Dermis blood vessel endothelial cell (primary cell): ENCODE measurements around the gene HDC. TPM values are rescaled to one million over a fixed set of nuclear protein-coding genes. Genes with fewer than 3 reads are reported as not detected.

Source experiments
- DNase-seq: peaks from one replicate; pipeline ENCODE4 v3.0.0; 2010
- total RNA-seq: library from RNA; depleted of rRNA; stranded (reverse); fragments of >200 nt; gene quantifications from 2 replicates; pipeline ENCODE4 v1.2.3, GENCODE V29; 2014

The HDC gene
- total RNA-seq, 1 donor from 2014 or later: not detected

DNA sequence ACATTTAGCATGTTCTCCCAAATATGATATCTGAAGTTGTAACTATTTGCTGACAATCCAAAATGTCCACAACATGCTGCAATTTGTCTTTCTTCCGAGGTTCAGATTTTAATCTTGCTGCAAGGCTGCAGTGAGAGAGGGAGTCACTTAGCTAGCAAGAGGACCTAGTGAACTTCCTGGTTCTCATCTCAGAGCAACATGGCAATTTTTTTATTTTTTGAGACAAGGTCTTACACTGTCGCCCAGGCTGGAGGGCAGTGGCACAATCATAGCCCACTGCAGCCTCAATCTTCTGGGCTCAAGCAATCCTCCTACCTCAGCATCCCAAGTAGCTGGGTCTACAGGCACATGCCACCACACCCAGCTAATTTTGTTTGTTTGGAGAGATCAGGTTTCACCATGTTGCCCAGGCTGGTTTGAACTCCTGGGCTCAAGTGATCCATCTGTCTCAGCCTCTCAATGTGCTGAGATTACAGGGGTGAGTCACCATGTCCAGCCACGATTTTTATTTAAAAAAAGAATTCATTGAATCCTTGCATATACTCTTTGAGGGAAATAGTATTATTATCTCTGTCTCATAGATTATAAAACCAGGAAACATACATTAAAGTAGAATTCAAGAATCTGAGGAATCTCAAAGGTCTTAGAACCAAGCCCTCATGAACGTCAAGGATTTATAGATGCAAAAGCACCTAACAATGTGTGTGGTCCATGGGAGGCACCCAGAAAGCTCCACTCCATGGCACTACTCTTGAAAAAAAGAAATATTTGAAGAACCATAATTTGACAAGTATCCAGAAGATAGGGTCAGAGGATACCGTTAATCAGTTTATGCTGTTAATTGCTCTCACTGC is 9.1 kb downstream of the HDC start:
- no peak for DNase-seq

DNA sequence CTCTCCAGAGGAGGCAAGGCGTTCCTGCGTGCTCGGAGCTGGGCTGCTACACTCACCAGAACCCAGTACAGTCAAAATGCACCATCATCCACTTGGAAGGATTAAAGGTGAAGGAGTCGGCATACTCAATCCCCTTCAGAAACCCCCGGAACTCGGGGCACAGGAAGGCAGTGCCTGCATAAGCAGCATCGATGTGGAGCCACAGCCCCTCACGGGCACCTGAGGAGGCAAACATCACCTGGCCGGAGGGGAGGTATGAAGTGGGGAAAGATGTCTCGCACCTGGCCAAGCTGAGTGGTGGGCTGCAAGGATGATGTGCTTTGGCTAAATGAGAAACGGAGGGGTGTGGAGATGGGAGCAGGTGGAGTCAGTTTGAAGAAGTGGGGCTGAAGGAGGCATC is 13.0 kb downstream of the HDC start:
- no peak for DNase-seq

DNA sequence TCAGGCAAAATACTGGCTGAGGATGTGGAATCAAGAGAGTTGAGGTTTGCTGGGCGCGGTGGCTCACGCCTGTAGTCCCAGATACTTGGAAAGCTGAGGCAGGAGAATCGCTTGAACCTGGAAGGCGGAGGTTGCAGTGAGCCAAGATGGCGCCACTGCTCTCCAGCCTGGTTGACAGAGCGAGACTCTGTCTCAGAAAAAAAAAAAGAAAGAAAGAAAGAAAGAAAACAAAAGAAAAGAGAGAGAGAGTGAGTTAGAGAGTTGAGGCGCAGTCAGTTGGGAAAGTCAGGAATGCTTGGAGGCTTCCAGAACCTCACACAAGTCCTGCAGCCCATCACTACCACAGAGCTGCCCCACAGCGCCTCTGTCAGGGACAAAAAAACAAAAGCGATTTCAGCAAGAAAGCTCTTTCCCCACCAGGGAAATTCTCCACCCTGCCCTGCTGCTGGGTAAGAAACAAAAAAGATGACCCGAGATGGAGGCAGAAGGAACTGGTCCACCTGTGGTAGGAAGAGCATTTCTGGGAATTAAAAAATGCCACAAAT is 13.8 kb downstream of the HDC start:
- no peak for DNase-seq

DNA sequence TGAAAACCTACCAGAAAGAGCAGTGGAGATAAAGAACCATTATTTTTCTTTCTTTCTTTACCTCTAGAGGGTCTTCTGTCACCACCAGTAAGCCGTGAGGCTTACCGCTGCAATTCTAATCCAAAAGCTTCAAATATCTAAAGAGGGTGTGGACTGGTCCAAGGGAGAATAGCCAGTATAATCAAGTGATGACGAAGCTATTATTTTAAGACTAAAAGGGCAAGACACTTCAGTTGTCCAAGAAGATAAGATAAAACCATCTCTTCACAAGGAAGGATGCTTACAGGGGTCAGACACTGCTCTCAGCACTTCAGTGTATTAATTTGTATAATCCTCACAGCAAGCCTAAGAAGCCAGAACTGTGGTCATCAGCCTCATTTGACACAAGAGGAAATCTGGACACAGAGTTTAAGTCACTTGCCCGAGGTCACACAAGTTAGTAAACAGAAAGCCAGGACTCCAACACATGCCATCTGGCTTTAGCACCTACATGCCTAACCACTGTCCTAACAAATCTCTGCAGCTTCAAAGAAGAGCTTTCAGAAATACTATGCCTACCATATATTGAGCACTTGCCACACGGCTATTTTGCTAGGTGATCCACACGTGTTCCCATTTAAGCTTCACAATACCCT is 14.6 kb downstream of the HDC start:
- DNase-seq: no peak

DNA sequence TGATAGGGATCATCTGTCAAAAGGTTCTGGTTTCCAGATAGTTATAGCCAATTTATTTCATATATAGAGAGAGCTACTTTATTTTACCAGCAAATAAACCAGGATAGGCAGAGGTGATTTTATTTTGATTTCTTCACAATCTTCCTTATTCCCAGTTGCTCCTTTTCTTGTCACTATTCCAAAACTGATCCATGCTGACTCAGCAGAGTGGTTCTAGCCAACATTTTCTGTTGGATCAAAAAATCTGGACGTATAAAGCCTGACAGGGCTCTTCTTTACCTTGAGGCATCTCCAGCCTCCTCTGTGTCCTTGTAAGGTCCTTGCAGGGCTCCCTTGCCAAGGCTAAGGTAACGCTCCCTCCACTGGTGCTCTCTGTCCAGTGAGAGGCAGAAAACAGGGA is 15.8 kb downstream of the HDC start:
- no peak for DNase-seq

DNA sequence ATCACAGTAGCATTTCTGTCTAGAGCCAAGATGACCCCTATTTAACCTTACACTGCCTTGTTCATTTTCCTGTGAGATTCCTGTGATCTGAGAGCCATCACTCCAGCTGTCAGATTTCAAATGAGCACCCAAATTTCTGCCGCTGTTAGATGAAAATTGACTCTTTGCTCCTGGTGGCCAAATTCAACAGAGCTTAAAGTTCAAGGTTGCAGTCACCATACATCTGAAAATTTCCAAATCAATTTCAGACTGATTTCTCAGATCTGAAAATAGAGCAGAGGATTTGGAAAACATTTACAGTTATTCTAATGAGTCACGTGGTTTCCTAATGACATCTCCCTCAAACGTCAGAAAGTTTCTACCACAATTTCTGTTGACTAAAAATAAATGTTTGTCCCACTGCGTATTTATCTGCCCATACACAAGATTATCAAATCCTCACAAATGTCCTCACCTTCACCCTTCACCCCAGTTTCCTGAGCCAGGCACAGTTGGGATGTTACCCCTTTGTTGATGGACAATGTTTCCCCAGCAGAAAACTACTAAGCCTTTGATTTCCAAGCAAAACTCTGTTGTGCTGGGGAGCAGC is 16.4 kb downstream of the HDC start:
- no peak for DNase-seq

DNA sequence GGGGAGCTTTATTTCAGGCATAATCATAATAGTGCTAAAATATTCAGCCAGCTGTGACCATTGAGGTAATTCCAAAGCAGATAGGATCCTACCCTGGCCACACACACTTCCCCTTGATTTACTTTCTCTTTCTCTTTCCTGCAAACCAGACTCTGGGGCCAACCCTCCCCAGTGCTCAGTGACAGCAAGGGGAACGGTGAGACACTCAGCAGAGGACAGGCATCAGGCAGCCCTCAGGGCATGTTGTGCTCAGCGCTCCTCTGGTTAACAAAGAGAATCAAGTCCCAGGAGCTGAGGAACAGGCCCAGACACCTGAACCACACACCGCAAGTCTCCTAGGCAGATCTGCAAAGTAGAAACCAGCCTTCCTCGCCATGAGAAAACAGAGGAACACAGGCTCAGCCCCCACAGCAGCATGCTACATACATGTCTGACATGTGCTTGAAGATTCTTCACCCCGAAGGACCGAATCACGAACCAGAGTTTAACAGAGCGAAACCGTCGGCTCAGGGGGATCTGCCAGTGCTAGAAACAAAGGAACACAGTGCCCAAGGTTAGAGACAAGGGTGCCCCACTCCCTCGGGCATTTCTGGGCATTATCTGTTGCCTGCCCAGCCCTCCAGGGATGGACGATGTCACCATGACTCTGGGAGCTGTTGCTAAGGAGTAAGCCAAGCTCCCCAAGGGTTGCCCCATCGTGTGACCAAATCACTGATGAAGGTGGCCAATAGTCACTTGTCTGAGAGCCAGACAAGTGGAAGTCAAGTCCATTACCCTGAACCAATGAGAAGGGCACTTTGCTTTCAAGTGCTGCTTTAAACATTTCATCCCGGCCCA is 17.5 kb downstream of the HDC start:
- DNase-seq: no peak

DNA sequence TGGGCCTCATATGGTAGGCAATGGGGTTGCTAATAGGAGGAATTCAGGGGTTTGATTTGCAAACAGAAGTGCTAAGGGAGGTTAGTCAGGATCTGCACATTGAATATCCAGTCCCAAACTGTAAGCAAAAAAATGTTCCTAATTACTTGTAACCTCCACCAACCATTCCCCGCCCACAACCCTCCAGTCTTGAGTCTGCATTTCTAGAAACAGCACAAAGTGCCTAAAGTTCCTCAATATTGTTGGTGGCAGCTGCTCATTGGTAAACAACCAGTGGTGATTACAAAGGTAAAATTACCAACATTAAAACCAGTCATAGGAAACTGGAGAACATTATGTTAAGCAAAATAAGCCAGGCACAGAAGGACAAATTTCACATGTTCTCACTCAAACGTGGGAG is 18.9 kb downstream of the HDC start:
- no peak for DNase-seq

DNA sequence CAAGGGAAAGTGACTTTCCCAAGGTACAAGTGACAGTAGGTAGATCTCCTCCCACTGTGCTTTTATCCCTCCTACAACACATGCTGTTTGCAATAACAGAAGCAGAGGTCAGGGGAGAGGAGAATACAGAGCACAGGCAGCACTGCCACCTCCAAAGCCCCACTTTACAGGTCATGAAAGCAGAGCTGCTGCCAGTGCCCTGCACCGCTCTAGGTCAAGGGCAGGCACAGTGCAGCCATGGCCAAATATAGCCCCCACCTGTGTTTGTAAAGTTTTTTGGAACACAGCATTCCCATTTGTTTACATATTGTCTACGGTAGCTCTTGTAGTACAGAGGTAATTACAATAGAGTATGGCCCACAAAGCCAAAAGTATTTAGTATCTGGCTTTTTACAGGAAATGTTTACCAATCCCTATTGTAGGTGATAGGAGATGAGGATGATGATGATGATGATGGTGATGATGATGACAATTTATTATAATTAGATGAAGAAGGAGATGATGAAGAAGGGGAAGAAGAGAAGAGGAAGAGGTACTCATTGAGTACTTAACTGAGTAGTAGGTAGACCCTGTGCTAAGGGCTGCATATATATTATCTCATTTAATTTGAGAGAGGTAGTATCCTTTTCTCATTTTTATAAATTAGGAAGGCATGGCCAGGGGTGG is 20.4 kb downstream of the HDC start:
- DNase-seq: no peak

DNA sequence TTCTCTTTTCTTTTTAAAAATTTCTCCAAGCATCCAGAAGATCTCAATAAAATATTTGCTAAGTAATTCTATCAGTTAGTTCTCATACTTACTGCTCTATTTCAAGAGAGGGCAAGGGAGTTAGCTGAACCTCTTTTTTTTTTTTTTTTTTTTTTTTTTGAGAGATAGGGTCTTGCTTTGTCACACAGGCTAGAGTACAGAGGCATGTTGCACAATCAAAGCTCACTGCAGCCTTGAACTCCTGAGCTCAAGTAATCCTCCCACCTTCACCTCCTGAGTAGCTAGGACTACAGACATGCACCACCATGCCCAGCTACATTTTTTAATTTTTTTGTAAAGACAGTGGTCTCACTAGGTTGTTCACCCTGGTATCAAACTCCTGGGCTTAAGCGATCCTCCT is 21.4 kb downstream of the HDC start:
- no peak for DNase-seq

DNA sequence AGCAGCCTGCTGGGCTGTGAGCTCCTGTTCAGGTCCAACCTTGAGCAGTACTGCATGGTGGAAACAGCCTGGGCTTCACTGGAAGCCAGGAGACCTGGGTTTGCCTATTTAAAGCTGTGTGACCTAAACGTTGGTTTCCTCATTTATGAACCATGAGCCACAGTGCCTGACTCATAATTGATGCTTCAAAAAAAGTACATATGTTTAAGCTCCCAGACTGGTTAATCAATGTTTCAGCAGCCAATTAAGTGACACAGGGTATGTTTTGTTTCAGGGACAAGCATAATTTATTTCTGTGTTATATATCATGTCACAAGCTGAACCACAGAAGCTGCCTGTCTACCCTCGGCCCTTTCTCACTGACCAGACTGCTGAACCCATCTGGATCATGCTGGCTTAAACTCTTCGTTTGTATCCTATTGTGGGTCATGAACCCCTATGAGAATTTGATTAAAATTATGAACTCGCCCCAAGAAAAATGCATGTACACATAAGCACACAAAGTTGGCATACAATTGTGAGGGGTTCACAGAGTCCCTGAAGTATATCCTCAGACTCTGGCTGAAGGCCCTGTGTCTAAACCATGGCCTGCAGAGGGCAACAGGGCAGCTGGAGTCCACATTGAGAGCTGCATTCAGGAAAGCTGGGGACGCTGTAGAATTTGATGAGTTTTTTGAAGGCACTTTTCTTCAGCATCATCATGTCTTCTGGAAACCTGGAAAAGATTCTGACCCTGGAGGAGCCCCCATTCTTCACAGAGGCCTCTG is 23.7 kb downstream of the HDC start:
- no peak for DNase-seq

DNA sequence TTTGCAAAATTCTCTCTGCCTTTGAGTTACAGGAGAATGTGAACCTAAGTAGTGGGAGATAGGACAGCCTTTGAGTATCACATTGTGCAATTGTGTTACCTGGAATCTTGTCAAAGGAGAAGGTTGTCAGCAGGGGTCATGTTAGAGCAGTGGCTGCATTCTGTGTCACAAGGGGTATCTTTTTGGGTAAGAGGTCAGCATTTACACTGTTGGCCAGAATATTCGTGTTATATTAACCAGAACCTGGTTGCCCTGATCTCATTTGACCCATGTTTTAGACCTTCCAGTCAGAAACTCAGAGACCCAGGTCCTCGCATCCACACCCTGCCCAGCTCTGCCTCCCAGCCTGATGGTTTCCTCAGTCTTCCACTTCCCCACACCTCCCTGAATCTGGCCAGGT is 27.3 kb downstream of the HDC start:
- no peak for DNase-seq

DNA sequence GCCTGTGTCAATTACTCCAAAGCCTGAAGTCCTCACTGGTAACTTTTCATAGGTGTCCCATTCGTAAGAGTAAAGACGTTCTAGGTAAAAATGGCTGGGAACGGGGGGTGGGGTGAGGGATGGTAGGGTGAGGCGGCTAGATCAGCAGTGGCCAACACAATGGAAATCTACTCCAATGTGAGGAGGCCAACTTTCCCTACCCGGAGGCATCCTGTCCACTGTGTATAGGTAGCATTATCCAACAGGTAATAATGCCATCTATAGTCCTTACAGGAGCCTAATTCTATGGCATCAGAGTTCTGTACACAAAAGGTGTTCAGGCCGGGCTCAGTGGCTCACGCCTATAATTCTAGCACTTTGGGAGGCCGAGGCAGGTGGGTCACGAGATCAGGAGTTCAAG is 29.1 kb downstream of the HDC start:
- no peak for DNase-seq

DNA sequence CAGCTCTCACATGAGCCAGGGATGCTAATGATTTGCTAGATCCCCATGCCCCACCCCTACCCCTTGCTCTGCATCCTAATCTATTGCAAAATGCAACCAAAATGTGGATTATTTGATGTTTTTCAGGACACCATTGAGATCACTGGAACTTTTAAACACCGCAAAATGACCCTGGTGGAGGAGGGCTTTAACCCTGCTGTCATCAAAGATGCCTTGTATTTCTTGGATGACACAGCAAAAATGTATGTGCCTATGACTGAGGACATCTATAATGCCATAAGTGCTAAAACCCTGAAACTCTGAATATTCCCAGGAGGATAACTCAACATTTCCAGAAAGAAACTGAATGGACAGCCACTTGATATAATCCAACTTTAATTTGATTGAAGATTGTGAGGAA is 29.7 kb downstream of the HDC start:
- no peak for DNase-seq

DNA sequence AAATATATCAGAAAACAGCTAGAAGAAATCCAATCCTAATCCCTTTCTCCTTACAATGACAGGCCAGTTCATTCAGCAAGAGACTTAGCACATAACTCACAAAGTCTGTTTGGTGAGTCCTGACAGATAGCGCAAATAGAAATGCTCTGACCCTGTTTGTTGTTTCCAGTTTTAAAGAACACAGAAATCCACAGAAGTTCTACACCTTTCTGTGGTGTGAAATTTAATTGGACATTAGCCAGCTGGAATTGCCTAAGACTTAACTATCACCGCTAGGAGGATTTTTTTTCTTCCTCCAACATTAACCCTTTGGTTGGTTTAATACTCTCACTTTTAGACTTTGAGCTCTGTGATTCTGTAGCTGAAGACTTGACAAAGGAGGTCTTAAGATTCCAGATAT is 30.8 kb downstream of the HDC start:
- no peak for DNase-seq

DNA sequence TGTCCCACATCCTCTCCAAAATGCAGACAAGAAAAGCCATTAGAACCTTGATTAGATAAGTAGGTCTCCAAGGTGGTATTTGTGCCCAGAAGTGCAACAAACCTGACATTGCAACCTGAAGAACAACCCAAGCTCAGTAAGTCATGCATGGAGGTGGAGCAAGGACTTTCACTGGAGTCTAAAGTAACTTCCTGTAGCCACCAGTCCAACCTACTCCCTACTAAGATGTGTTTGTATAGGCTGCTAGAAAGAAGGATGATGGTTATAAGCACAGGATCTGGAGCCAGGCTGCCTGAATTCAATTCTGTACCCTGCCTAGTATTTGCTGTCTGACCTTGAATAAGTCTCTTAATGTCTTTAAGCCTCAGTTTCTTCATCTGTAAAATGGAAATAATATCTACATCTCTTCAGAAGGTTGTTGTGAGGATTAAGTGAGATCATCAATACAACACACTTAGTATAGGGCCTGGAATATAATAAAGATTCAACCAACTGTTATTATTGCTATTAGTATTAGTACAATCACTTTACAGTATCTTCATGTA is 32.3 kb downstream of the HDC start:
- DNase-seq: no peak

DNA sequence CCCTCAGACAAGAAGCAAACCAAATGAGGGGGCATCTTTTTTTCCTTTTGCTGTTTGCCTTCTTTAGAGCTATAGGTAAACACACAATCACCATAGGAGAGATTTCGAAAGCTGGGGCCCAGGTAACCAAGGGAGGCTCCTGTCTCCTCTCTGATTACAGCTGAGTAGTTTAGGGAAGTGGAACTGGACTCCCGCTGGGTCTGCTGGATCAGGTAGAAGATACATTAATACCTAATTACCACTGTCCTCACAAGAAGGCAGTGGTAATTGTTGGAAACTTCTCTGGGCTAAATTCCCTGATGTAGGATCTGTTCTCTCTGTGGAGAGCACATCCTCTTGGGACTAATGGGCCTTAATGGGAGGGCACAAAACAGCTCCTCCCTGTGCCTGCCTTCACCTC is 32.7 kb downstream of the HDC start:
- DNase-seq: no peak

DNA sequence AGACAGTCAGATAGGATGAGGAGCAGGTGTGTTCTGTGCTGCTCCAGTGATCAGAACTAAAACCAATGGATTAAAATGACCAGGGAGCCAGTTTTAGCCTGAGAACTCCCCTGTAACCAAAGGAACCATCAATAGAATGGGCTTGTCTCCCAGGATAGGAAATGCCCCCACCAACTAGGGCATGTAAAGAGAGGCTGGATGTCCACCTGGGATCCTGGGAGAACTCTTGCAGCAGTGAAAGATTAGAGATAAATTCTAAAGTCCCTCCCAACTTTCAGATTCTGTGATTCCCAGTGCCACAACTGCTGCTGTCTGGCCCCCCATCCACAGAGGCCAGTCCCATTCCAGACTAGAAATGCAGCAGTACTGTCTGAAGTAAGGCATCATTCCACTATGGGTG is 33.8 kb downstream of the HDC start:
- DNase-seq: no peak

DNA sequence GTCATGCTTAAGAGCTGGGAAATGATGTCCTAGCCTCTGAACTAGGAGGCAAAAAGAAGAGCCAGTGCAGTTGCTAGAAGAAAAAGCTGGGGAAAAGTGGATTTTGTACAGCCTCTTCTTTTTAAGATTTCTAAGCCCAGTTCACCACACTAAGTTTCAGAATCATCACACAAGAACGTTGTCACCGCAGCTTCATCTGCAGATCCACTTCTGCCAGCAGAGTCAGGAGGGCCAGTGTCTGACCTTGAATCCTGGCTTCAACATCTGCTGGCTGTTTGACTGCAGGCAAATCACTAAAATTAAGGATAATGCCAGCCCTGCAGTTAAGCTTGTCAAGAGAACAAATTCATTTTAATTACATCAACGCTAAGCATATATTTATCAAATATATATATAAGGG is 36.2 kb downstream of the HDC start:
- no peak for DNase-seq

DNA sequence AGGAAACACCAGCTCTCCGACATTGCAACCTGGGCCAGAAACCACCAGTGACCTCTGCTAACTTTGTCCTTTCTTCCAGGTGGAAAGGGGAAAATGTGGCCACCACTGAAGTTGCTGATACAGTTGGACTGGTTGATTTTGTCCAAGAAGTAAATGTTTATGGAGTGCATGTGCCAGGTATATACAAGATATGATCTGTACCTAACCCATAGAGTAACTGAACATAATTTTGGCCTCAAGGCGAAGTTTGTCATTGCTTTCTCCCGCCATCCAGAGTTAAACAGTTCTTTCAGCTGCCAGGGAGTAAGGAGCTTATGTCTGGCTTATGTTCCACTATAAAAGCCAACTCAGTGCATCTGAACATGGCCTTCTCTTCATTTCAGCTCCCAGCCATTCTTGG is 36.7 kb downstream of the HDC start:
- DNase-seq: no peak

DNA sequence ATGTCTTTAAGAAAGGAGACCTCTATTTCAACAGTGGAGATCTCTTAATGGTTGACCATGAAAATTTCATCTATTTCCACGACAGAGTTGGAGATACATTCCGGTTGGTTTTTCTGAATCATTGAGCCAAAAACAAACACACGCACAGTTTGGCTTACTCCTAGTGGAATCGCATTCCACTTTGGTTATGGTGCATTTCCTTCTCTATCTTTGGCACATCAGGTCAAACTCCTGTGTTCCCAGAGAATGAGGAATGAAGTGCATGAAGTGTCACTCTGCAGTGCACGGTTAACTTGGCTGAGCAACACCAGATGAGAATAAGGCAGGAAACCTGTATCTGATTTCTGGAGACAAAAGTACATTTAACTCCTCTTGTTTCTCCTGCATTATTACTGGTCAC is 38.5 kb downstream of the HDC start:
- DNase-seq: no peak
